ENCODE results near the gene SH2B3.
"Not testable (repeated sequence)": the region's sequence is repeated elsewhere in the genome, so short reads cannot be mapped to it uniquely, and the experiment has no call there.

Gene SH2B3

GRCh38 chr12:111458546-111459172, 52.9 kb downstream of the SH2B3 start:
- peaks cover 20% of the 10 kb centered on the region for H3K4me1 Mint-ChIP-seq (ENCODE audit: low read depth)
- H3K27ac Mint-ChIP-seq = peak overlapping the region; percentile 8
- H3K27me3 Mint-ChIP-seq = no peaks in the 10 kb centered on the region
- H3K36me3 Mint-ChIP-seq (ENCODE audit: low read depth) = peaks cover 15% of the 10 kb centered on the region
- H3K4me3 Mint-ChIP-seq = no peak overlapping the region
- H3K9me3 Mint-ChIP-seq = no peaks in the 10 kb centered on the region

- not testable (repeated sequence) for H3K27ac Mint-ChIP-seq, H3K4me3 Mint-ChIP-seq, H3K27me3 Mint-ChIP-seq, H3K9me3 Mint-ChIP-seq
- H3K36me3 Mint-ChIP-seq (ENCODE audit: low read depth) = peaks cover 13% of the 10 kb centered on the region
- H3K4me1 Mint-ChIP-seq (ENCODE audit: low read depth) = peaks cover 14% of the 10 kb centered on the region
Observed at GRCh38 chr12:111460111-111460510, 54.4 kb downstream of the SH2B3 start.

GRCh38 chr12:111462210-111462769, 56.6 kb downstream of the SH2B3 start:
- Mint-ChIP-seq H3K9me3 (no peaks in the 10 kb centered on the region), H3K4me3 (no peak overlapping the region), H3K27ac (peak overlapping the region; percentile 27), H3K4me1 (ENCODE audit: low read depth) (peaks cover 6% of the 10 kb centered on the region), H3K36me3 (ENCODE audit: low read depth) (peaks cover 7% of the 10 kb centered on the region), H3K27me3 (no peaks in the 10 kb centered on the region)

- no peaks in the 10 kb centered on the region for H3K9me3 Mint-ChIP-seq
- no peak overlapping the region for H3K4me3 Mint-ChIP-seq
- no peak overlapping the region for H3K27ac Mint-ChIP-seq
- no peaks in the 10 kb centered on the region for H3K27me3 Mint-ChIP-seq
- H3K4me1 Mint-ChIP-seq (ENCODE audit: low read depth) = peaks cover 11% of the 10 kb centered on the region
- H3K36me3 Mint-ChIP-seq (ENCODE audit: low read depth) = peaks cover 38% of the 10 kb centered on the region
Observed at GRCh38 chr12:111467092-111467856, 61.6 kb downstream of the SH2B3 start.

GRCh38 chr12:111467857-111468241, 62.1 kb downstream of the SH2B3 start:
- H3K36me3 Mint-ChIP-seq (ENCODE audit: low read depth) = peaks cover 39% of the 10 kb centered on the region
- no peak overlapping the region for H3K27ac Mint-ChIP-seq
- H3K4me3 Mint-ChIP-seq = no peak overlapping the region
- H3K4me1 Mint-ChIP-seq (ENCODE audit: low read depth) = peaks cover 8% of the 10 kb centered on the region
- no peaks in the 10 kb centered on the region for H3K9me3 Mint-ChIP-seq
- H3K27me3 Mint-ChIP-seq = no peaks in the 10 kb centered on the region

- Mint-ChIP-seq H3K4me3 (no peak overlapping the region), H3K27ac (no peak overlapping the region), H3K27me3 (no peaks in the 10 kb centered on the region), H3K9me3 (no peaks in the 10 kb centered on the region), H3K4me1 (ENCODE audit: low read depth) (peaks cover 8% of the 10 kb centered on the region), H3K36me3 (ENCODE audit: low read depth) (peaks cover 49% of the 10 kb centered on the region)
Observed at GRCh38 chr12:111469401-111469800, 63.7 kb downstream of the SH2B3 start.

- Mint-ChIP-seq H3K4me1 (ENCODE audit: low read depth) (peaks cover 8% of the 10 kb centered on the region), H3K27ac (no peak overlapping the region), H3K9me3 (no peaks in the 10 kb centered on the region), H3K4me3 (no peak overlapping the region), H3K36me3 (ENCODE audit: low read depth) (peaks cover 52% of the 10 kb centered on the region), H3K27me3 (no peaks in the 10 kb centered on the region)
Observed at GRCh38 chr12:111471236-111471635, 65.5 kb downstream of the SH2B3 start.

GRCh38 chr12:111482462-111482861, 76.7 kb downstream of the SH2B3 start:
- Mint-ChIP-seq H3K9me3 (no peaks in the 10 kb centered on the region), H3K27ac (no peak overlapping the region), H3K36me3 (ENCODE audit: low read depth) (peaks cover 39% of the 10 kb centered on the region), H3K27me3 (no peaks in the 10 kb centered on the region), H3K4me1 (ENCODE audit: low read depth) (no peaks in the 10 kb centered on the region), H3K4me3 (no peak overlapping the region)

- peak overlapping the region; percentile 55 for H3K27ac Mint-ChIP-seq
- no peaks in the 10 kb centered on the region for H3K4me1 Mint-ChIP-seq (ENCODE audit: low read depth)
- H3K9me3 Mint-ChIP-seq = no peaks in the 10 kb centered on the region
- H3K36me3 Mint-ChIP-seq (ENCODE audit: low read depth) = peaks cover 64% of the 10 kb centered on the region
- H3K4me3 Mint-ChIP-seq = no peak overlapping the region
- no peaks in the 10 kb centered on the region for H3K27me3 Mint-ChIP-seq
Observed at GRCh38 chr12:111488271-111488670, 82.5 kb downstream of the SH2B3 start.

GRCh38 chr12:111488798-111489197, 83.1 kb downstream of the SH2B3 start:
- Mint-ChIP-seq H3K4me1 (ENCODE audit: low read depth) (no peaks in the 10 kb centered on the region), H3K27me3 (no peaks in the 10 kb centered on the region), H3K4me3 (no peak overlapping the region), H3K9me3 (no peaks in the 10 kb centered on the region), H3K36me3 (ENCODE audit: low read depth) (peaks cover 60% of the 10 kb centered on the region), H3K27ac (no peak overlapping the region)

- peaks cover 63% of the 10 kb centered on the region for H3K36me3 Mint-ChIP-seq (ENCODE audit: low read depth)
- not testable (repeated sequence) for H3K4me3 Mint-ChIP-seq; H3K4me1 Mint-ChIP-seq (ENCODE audit: low read depth); H3K27me3 Mint-ChIP-seq; H3K9me3 Mint-ChIP-seq; H3K27ac Mint-ChIP-seq
Observed at GRCh38 chr12:111492979-111493378, 87.3 kb downstream of the SH2B3 start.

- Mint-ChIP-seq H3K9me3 (no peaks in the 10 kb centered on the region), H3K27me3 (no peaks in the 10 kb centered on the region), H3K36me3 (ENCODE audit: low read depth) (peaks cover 62% of the 10 kb centered on the region), H3K4me1 (ENCODE audit: low read depth) (no peaks in the 10 kb centered on the region), H3K4me3 (no peak overlapping the region), H3K27ac (no peak overlapping the region)
Observed at GRCh38 chr12:111494676-111495075, 89.0 kb downstream of the SH2B3 start.
